ENCODE results near the gene CERCAM. TPM values are rescaled to one million over a fixed set of nuclear protein-coding genes. Genes with fewer than 3 reads are reported as not detected.
A peak's percentile ranks its signal among the peaks of the same experiment; 100 is the strongest.

Gene CERCAM
- total RNA-seq, 1 experiment from 2014 or later: 10.1 TPM

GRCh38 chr9:128416432-128417019, 4.1 kb upstream of the CERCAM start:
- no peak for TF ChIP-seq EZH2 (IDR thresholded peaks at IDR 0.05; ENCODE audit: borderline replicate concordance, low read depth, low read length, poor library complexity, severe bottlenecking)
- TF ChIP-seq, protein P1, sequence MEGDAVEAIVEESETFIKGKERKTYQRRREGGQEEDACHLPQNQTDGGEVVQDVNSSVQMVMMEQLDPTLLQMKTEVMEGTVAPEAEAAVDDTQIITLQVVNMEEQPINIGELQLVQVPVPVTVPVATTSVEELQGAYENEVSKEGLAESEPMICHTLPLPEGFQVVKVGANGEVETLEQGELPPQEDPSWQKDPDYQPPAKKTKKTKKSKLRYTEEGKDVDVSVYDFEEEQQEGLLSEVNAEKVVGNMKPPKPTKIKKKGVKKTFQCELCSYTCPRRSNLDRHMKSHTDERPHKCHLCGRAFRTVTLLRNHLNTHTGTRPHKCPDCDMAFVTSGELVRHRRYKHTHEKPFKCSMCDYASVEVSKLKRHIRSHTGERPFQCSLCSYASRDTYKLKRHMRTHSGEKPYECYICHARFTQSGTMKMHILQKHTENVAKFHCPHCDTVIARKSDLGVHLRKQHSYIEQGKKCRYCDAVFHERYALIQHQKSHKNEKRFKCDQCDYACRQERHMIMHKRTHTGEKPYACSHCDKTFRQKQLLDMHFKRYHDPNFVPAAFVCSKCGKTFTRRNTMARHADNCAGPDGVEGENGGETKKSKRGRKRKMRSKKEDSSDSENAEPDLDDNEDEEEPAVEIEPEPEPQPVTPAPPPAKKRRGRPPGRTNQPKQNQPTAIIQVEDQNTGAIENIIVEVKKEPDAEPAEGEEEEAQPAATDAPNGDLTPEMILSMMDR (conservative IDR thresholded peaks at IDR 0.05; ENCODE audit: low read depth, low read length): no peak
- peak; percentile 54 for DNase-seq (ENCODE audit: low spot score)
- Histone ChIP-seq H3K4me1 (ENCODE audit: insufficient read depth, low read length, poor library complexity, severe bottlenecking) (peaks cover 32% of the 10 kb centered on the region), H3K27ac (ENCODE audit: low read depth, low read length, poor library complexity, severe bottlenecking) (peak overlapping the region; percentile 56), H3K9me3 (ENCODE audit: low read depth, low read length, poor library complexity, severe bottlenecking) (no peaks in the 10 kb centered on the region), H3K36me3 (ENCODE audit: insufficient read depth, low read length, poor library complexity, severe bottlenecking) (no peaks in the 10 kb centered on the region), H3K27me3 (replicated peaks; ENCODE audit: insufficient read depth, low read depth, low read length, poor library complexity) (no peaks in the 10 kb centered on the region), H3K4me3 (ENCODE audit: low read depth, low read length, poor library complexity, severe bottlenecking) (no peak overlapping the region)
- POLR2A ChIA-PET (ENCODE audit: low non-redundant PET): interaction anchor here (0.7 kb wide), 1 partner anchor 140 kb away, joined by 4 read pairs; no protein-coding TSS in a partner anchor
- CTCF ChIA-PET: no interaction called here
- intact Hi-C loops (cut with micrococcal nuclease; ENCODE audit: unreplicated experiment): no loop called here
- no TSS peak for BruUV-seq (replicated peaks)

GRCh38 chr9:128419061-128419925, 1.4 kb upstream of the CERCAM start:
- TF ChIP-seq, protein P1 (conservative IDR thresholded peaks at IDR 0.05; ENCODE audit: low read depth, low read length): no peak
- no peak for TF ChIP-seq EZH2 (IDR thresholded peaks at IDR 0.05; ENCODE audit: borderline replicate concordance, low read depth, low read length, poor library complexity, severe bottlenecking)
- peak overlapping the region; percentile 91 for H3K4me3 ChIP-seq (ENCODE audit: low read depth, low read length, poor library complexity, severe bottlenecking)
- no peaks in the 10 kb centered on the region for H3K9me3 ChIP-seq (ENCODE audit: low read depth, low read length, poor library complexity, severe bottlenecking)
- no peaks in the 10 kb centered on the region for H3K27me3 ChIP-seq (replicated peaks; ENCODE audit: insufficient read depth, low read depth, low read length, poor library complexity)
- H3K4me1 ChIP-seq (ENCODE audit: insufficient read depth, low read length, poor library complexity, severe bottlenecking): peaks cover 32% of the 10 kb centered on the region
- H3K27ac ChIP-seq (ENCODE audit: low read depth, low read length, poor library complexity, severe bottlenecking): peak overlapping the region; percentile 48
- intact Hi-C loops (cut with micrococcal nuclease; ENCODE audit: unreplicated experiment): no loop called here
- no TSS peak for BruUV-seq (replicated peaks)
- CTCF ChIA-PET: interaction anchor here (0.6 to 1.3 kb wide), 6 partner anchors 57 to 173 kb away, joined by 3 to 6 read pairs (median 4); no protein-coding TSS in a partner anchor
- DNase-seq (ENCODE audit: low spot score): peak; percentile 89
- H3K36me3 ChIP-seq (ENCODE audit: insufficient read depth, low read length, poor library complexity, severe bottlenecking): no peaks in the 10 kb centered on the region
- POLR2A ChIA-PET (ENCODE audit: low non-redundant PET): interaction anchor here (0.6 kb wide), 4 partner anchors 43 to 211 kb away, joined by 3 to 13 read pairs (median 6); no protein-coding TSS in a partner anchor

- Histone ChIP-seq H3K36me3 (ENCODE audit: insufficient read depth, low read length, poor library complexity, severe bottlenecking) (no peaks in the 10 kb centered on the region), H3K27ac (ENCODE audit: low read depth, low read length, poor library complexity, severe bottlenecking) (peak overlapping the region; percentile 45), H3K27me3 (replicated peaks; ENCODE audit: insufficient read depth, low read depth, low read length, poor library complexity) (no peaks in the 10 kb centered on the region), H3K4me1 (ENCODE audit: insufficient read depth, low read length, poor library complexity, severe bottlenecking) (peaks cover 32% of the 10 kb centered on the region), H3K9me3 (ENCODE audit: low read depth, low read length, poor library complexity, severe bottlenecking) (no peaks in the 10 kb centered on the region), H3K4me3 (ENCODE audit: low read depth, low read length, poor library complexity, severe bottlenecking) (peak overlapping the region; percentile 91)
- ChIA-PET POLR2A (ENCODE audit: low non-redundant PET) (interaction anchor here (0.6 kb wide), 1 partner anchor 1076 kb away, joined by 4 read pairs; no protein-coding TSS in a partner anchor), CTCF (interaction anchor here (0.6 to 1.3 kb wide), 4 partner anchors 58 to 239 kb away, joined by 3 to 5 read pairs (median 4); no protein-coding TSS in a partner anchor)
- intact Hi-C loops (cut with micrococcal nuclease; ENCODE audit: unreplicated experiment): no loop called here
- BruUV-seq (replicated peaks): no TSS peak
- DNase-seq (ENCODE audit: low spot score): peak; percentile 63
- TF ChIP-seq, protein P1 (conservative IDR thresholded peaks at IDR 0.05; ENCODE audit: low read depth, low read length): peak; percentile 72
- TF ChIP-seq EZH2 (IDR thresholded peaks at IDR 0.05; ENCODE audit: borderline replicate concordance, low read depth, low read length, poor library complexity, severe bottlenecking): no peak
These were observed 502 bp upstream of the CERCAM start for GRCh38 chr9:128420060-128420650.
